ENCODE data around the gene SLC25A39.
"Not testable (repeated sequence)": the region's sequence is repeated elsewhere in the genome, so short reads cannot be mapped to it uniquely, and the experiment has no call there.

The SLC25A39 gene

DNA sequence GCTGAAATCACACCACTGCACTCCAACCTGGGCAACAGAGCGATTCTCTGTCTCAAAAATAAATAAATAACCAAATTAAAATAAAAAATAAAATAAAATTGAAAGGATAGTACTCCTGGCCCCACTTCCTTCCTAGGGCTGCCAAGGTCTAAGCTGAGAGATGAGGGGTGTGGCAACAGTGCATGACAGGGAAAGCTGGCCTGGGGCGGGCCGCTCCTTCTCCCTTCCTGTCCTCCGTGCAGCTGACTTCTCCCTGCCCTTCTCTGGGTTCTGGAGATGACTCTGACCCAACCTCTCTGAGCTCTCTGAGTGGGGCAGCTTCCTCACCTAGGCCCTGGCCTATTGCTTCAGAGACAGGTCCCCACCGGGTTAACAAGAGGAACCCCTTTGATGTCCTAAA, 8.7 kb upstream of the SLC25A39 start:
- no peak for DNase-seq

DNA sequence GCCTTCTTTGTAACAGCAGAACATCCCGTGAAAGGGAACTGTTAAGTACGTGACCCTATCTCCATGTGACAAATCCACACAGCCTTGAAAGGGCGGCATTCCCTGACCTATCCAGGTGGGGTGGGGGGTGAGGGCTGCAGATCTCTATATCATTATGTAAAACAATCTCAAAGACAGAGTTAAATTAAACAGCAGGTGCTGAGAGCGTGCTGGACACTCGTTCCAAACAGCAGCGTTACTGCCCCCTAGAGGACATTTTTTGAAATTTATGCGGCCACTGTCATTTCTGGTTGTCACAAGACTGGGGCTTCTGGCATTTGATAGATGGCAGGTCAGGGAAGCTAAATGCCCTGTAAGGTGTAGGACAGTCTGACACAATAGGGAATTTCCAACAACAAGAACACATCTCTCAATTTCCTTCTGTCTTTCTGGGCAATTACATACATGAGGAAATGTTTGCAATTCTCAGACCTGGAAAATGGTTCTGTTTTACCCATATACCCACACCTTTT, 6.7 kb upstream of the SLC25A39 start:
- peak; percentile 33 for DNase-seq

DNA sequence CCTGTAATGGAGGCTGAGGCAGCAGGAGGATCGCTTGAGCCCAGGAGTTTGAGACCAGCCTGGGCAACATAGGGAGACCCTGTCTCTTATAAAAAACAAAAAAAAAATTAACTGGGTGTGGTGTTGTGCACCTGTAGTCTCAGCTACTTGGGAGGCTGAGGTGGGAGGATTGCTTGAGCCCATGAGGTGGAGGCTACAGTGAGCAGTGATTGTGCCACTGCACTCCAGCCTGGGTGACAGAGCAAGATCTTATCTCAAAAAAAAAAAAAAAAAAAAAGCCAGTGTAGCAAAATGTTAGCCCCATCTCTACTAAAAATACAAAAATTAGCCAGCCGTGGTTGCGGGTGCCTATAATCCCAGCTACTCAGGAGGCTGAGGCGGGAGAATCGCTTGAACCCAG, 5.6 kb upstream of the SLC25A39 start:
- not testable (repeated sequence) for DNase-seq

DNA sequence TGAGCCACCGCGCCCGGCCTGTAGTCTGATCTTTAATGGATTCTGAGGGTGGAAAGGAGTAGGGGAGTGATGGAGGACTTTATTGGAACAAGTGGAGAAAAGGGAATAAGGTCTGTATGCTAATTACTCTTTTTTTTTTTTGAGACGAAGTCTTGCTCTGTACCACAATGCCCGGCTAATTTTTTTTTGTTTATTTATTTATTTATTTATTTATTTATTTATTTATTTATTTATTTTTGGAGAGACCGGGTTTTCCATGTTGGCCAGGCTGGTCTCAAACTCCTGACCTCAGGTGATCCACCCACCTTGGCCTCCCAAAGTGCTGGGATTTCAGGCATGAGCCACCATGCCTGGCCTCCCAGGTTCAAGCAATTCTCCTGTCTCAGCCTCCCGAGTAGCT, 4.9 kb upstream of the SLC25A39 start:
- not testable (repeated sequence) for DNase-seq

DNA sequence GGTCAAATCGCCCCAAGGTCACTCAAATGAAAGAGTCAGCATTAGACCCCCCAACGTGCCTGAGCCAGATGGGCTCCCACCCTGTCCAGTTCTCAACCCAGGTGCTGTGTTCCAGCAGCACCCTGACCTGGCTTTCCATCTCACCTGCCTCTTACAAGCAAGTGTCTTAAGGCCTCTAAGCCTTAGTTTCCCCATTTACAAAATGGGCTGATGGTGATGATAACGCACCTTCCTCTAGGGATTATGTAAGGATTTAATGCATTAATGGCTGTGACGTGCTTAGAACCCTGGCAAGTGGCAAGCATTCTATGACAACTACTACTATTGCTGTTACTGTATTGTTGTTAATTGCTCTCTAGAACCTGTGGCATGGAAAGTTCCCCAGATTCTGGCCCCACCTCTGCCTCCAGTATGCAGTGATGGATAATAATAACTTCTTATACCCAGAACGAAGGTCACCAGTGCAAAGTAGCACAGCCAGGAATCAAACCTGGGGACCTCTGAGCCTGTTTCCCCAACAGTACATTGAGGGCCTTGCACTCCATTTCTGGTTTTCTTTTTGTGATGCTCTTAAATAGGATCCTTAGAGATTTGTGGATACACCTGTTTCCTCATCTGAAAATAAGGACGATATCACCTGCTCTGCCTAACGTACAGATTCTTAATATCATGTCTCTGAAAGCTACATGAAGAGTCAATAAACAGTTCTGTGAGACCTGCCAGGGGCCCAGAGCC, 3.3 kb upstream of the SLC25A39 start:
- no peak for DNase-seq

DNA sequence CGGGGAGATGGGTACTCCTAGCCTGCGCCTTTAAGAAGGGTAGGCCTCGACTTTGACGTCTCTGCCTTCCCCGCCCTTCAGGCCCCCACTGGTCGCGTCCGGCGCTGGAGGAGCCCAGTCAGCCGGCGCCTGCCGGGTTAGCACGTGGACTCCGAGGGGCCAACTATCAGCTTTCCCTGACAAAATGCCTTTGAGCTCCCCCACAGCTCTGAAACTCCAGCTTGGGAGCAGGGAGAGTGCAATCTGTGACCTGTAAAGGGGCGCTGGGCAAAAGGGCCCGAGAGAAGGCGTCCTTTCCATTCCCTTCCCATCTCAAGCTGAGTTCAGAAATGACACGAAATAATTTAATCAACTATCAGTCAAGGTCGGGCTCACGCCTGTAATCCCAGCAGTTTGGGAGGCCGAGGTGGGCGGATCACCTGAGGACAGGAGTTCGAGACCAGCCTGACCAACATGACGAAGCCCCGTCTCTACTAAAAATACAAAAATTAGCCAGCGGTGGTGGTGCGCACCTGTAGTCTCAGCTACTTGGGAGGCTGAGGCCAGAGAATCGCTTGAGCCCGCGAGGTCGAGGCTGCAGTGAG, 2.3 kb upstream of the SLC25A39 start:
- DNase-seq, result peak; percentile 93

DNA sequence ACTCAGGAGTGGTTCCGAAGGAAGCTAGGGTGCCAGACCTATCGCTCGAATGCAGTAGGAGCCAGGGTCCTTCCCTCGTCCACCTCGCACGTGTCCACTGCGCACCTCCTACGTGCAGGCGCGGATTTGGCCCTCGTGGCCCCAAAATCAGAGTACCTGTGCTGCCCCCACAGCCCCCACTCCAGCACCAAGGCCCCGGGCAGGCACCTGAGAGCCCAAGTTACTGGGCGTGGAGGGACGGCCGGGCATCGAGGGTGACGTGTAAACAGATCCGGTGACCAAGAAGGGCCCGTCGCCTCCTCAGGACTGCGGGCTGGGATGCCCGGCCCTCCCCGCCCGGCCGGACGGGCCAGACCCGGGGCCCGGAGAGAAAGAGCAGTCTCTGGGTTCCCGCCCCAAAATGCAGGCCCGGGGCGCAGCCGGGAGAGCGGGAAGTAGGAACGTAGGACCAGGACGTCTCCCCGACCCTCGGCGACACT, 492 bp downstream of the SLC25A39 start:
- no peak for DNase-seq

DNA sequence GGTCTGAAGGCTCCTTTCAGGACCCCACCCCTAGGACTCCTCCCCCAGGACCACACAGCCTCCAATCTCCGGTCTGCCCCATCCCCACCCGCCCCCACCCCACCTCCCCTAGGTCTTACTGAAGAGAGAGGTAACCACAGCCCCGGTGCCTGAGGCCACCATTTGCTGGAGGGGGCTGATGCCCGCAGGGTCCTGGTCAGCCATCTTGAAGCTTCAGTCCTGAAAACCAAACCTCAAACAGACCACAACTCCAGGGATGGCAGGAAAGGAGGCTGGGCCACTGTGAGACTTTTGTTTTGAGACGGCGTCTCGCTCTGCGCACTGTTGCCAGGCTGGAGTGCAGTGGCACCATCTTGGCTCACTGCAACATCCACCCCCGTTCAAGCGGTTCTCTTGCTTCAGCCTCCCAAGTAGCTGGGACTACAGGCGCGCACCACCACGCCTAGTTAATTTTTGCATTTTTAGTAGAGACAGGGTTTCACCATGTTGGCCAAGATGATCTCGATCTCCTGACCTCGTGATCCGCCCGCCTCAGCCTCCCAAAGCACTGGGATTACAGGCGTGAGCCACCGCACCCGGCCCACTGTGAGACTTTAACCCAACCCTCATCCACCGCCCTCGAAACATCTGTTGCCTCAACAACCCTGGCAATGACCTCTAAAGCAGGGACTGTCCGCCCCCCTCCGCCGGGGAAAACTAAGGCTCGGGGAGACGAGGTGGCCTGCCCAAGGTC, 1.1 kb downstream of the SLC25A39 start:
- DNase-seq, result no peak

DNA sequence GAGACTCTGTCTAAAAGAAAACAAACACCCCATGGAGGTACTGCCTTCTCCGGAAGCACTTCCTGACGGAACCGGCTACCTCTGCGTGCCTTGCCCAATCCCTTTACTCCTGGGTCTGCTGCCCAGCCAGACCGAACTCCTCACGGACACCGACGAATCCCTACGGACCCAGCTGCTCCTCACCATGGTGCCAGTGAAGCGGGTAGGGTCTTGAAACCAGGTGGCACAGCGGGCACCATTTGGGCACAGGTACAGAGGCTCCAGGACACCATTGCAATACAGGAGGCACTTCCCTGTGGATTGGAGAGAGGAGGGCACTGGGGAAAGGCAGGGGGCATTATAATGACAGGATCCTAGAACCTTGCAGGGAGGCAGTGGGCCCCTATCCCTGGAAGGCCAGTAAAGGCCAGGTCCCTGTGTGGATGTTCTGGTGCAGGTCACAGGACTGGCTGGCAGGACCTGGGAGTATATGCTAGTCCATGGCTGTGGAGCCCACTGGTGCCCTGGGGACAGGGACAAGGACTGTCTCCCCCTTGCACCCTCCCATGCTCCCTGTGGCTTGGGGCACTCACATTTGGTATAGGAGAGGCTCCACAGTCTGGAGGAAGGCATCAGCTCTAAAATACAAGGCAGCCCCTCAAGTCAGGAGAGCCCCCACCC, 2.3 kb downstream of the SLC25A39 start:
- DNase-seq, result no peak

DNA sequence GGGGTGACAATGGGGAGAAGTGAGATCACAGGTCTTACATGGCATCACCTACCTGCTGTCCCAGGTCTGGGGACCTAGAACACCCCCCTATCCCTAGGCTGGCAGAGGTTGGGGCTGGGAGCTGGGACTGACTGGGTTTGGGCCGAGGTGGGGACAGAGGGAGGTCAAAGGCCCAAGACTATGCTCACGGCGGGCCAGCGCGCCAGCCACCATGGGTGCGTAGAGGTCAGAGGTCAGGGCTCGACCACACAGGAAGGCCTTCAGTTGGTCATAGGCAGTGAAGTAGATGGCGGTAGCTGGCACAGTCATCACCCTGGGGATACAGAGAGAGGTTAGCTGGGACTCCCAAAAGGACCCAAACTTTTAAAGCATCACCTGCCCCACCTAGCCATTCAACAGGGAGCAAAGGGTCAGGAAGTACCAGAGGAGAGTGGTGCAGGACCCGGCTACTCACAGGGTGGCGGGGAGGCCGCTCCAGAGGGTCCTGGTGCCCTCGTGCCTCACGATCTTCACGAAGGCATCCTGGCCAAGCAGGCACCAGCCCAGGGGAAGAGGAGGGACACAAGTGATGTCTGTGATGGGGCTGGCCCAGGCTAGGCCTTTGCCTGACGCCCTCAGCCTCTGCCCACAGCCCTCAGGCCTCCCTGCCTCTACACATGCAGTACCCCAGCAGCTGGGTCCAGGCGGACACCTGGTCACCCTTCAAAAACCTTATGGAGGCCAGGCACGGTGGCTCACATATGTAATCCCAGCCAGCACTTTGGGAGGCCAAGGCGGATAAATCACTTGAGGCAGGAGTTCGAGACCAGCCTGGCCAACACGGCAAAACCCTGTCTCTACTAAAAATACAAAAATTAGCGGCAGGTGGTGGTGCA, 3.1 kb downstream of the SLC25A39 start:
- DNase-seq, result no peak

DNA sequence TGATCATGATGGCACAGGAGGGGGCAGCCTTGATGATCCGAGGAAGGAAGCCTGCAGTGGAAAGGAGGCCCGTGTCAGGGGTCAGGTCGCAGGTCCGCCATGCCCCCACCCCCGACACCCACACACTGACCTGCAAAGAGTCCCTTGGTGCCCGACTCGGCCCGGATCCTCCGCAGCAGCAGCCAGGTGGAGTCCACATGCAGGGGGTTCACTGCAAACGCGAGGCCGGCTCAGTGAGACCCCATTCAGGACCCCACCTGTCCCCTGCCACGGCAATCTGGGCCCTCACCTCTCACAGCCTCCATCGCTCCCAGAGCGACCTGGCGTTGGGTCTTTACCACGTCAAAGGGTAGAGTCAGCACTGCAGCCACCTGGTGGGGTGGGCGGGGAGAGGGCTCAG, 4.6 kb downstream of the SLC25A39 start:
- no peak for DNase-seq

DNA sequence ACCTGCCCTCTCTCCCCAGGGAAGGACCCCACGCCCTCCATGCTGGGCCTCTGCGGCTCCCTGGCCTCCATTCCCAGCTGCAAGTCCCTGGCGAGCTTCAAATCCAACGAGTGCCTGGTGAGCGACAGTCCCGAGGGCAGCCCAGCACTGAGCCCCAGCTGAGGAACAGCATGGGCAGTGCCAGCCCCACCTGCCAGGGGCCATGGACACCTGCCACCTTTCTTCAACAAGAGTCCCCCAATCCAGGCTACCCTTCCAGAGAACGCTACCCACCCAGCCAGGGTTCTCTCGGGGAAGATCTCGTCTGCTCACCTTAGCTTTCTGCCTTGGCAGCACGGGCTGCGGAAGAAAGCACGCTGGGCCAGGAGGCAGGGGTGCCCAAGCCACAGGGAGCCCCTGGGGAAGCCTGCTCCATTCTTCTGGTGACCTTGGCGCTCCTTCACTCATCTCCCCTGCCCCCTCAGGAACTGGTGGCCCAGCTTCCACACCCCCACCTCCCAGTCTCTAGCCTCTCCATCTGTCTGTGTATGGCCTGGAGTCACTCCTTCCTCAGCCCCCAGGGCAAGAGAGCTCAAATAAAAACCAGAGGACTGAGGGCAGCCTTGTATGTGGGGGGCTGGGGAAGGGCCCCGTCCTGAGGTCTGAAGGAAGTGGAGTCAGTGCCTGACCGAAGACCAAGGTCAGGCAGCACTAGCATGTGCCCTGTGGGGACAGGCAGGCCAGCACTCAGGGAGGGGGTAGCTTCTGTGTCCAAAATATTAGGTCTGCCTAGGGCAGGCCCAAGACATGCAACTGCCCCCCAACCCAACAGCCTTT, 6.3 kb downstream of the SLC25A39 start:
- DNase-seq, result no peak

DNA sequence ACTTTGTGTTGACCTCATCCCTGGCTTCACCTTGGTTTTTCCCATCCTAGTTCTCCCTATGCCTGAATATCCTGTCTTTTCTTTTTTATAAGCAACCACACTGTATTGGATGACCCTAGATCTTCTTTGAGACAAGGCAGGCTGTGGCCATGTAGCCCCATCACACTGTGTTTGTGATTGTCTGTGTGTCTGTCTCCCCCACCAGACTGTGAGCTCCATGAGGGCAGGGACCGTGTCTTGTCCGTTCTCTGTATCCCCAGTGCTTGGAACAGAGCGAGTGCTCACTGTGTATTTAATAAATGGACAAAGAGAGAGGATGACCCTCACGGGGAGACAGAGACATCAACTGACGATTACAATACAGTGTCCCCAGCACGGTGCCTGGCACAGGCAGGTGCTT, 7.1 kb downstream of the SLC25A39 start:
- DNase-seq, result no peak

DNA sequence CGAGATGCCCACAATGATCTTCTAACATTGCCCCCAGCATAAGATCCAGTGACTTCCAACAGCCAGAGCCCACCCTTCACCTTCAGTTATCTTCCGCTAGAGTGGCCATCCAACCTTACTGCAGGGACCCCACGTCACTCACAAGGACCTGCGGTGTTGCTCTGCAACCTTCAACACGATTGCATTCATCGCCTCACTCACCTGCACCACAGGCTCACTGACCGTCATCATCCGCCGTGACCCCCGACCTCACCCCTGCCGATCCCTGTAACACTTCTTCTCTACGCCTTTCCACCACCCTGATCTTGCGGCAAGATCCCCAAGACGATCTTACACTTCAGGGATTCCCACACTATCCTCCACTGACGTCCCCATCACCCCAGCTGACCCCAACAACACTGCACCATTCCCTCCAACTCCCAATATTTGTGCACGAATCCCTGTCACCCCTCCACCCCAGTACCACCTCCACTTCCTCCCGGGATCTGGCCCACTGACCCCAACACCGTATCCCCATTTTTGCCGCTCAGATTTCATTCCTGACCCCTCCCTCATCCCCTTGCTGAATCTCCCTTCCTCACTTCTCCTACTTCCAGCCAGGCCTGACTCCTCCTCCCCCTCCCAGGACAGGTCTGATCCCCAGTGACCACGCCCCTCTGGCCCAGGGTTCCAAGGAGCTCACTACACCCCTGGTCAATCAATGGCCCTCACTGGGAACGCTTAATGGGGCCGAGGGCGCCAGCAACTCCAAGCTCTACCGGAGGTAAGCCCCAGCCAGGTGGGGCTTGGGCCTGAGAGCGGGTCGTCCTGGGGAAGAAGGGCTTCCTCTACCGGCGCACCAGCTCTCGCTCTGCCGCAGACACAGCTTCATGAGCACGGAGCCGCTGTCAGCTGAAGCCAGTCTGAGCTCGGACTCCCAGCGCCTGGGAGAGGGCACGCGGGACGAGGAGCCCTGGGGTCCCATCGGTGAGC, 8.6 kb downstream of the SLC25A39 start:
- no peak for DNase-seq

DNA sequence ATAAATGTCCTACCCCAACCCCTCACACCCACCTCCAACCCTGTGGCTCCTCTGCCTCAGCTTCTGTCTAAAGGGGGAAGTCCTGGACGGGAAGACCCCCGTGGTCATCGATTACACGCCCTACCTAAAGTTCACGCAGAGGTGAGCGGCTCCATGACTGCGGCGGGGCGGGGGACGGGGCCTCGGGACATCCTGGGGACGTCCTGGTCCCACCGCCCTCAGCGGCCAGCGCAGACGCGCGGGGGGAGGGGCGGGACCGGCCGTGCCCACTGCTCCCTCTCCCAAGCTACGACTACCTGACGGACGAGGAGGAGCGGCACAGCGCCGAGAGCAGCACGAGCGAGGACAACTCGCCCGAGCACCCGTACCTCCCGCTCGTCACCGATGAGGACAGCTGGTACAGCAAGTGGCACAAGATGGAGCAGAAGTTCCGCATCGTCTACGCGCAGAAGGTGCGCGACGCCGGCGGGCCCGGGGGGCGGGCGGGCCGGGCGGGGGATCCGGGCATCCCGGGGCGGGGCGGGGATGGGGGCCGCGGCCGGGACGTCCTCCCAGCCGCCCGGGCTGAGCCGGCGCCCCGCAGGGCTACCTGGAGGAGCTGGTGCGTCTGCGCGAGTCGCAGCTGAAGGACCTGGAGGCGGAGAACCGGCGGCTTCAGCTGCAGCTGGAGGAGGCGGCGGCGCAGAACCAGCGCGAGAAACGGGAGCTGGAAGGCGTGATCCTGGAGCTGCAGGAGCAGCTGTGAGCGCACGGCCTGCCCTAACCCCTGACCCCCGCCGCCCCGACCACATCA, 9.6 kb downstream of the SLC25A39 start:
- DNase-seq, result no peak

DNA sequence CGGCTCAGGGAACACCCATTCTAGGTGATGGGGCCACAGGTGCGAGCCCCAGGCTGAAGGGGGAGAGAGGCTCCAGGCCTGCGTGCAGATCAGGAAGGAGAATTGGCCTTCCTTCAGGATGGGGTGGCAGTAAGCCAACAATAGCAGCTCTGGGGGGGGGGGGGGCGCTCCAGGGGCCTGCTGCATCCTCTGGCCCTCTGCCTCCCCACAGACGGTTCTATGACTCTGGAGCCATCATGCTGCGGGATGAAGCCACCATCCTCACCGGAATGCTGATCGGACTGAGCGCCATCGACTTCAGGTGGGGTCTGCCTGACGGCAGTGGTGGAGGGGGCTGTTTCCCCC, 10.1 kb downstream of the SLC25A39 start:
- DNase-seq, result no peak

DNA sequence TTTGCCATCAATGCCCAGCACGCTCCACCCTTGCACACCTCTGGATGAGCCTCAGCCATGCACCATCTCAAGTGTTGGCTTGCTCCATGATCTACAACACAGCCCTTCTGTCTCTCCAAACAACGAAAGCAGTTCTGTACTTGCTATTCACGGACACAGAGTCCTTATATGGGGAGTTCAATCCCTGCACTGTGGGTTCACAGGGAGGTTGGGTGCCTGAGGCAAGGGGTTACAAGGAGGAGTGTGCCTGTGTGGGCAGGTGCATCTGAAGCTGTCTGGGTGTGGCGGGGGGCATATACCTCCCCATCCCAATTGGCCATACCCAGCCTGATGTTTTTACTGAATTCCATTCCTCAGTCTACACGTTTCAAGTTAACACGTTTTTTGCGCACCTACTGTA, 10.6 kb downstream of the SLC25A39 start:
- no peak for DNase-seq

DNA sequence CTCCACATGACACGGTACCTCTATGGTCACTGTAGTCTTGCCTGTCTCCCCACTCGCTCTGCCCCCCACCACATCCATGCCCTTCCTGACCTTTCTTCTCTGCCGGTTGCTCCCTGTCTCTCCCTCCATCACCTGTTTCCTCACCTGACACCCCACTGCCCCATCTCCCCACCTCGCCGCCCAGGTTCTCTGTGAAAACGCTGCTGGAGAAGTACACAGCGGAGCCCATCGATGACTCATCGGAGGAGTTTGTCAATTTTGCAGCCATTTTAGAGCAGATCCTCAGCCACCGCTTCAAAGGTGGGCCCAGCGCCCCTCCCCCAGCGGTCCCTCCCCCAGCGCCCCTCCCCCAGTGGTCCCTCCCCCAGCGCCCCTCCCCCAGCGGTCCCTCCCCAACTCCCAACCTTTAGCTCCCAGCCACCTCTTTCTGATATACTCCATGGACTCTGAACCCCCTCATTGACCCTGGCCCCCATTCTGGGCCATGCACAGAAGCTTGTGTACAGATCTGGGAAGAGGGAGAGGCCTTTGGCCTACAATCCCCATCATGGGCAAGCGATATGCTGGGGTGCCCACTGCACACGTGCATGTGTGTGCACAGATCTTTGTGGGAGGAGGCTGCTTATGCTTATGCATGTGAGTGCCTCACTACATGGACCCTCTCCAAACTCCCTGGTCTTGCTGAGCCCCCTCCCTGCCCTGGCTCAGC, 12.1 kb downstream of the SLC25A39 start:
- DNase-seq, result no peak
